Mesenchymal stem cell (in vitro differentiated cells and primary cell): ENCODE results near the gene MED27.

Source experiments
- DNase-seq: peaks from one replicate; pipeline ENCODE4 v3.0.0-alpha.2; 2013
- H2AFZ ChIP-seq: one replicate; pipeline ENCODE4 v1.6.1; 2013; ENCODE audit warnings: low read depth, mild to moderate bottlenecking, control low read depth, inconsistent platforms, low read length, moderate library complexity
- H2AK5ac ChIP-seq: 2 replicates; pipeline ENCODE4 v1.6.1; 2013; ENCODE audit warnings: low read length, moderate library complexity, mild to moderate bottlenecking, inconsistent platforms; ENCODE audit not compliant: severe bottlenecking
- H2BK120ac ChIP-seq: one replicate; pipeline ENCODE4 v1.6.1; 2013; ENCODE audit warnings: low read depth, mild to moderate bottlenecking, inconsistent platforms, low read length, moderate library complexity
- H2BK12ac ChIP-seq, 2 experiments: one replicate each; pipeline ENCODE4 v1.6.1; 2013; ENCODE audit warnings: inconsistent platforms in 2 of 2, low read length in 2 of 2, mild to moderate bottlenecking in 2 of 2, moderate library complexity in 2 of 2, control low read depth in 1 of 2
- H2BK15ac ChIP-seq: one replicate; pipeline ENCODE4 v1.6.1; 2013; ENCODE audit warnings: mild to moderate bottlenecking, low read depth, inconsistent platforms; ENCODE audit not compliant: poor library complexity, severe bottlenecking
- H2BK5ac ChIP-seq: 2 replicates; pipeline ENCODE4 v1.6.1; 2013; ENCODE audit warnings: low read depth, mild to moderate bottlenecking, low read length, control low read depth, inconsistent platforms; ENCODE audit not compliant: poor library complexity, severe bottlenecking
- H3K14ac ChIP-seq, 2 experiments: one replicate each; pipeline ENCODE4 v1.6.1; 2013; ENCODE audit warnings: inconsistent platforms in 2 of 2, low read length in 2 of 2, control low read depth in 1 of 2, mild to moderate bottlenecking in 1 of 2, moderate library complexity in 1 of 2
- H3K18ac ChIP-seq, 2 experiments: one replicate each; pipeline ENCODE4 v1.6.1; 2013; ENCODE audit warnings: inconsistent platforms in 2 of 2, low read length in 2 of 2, control low read depth in 1 of 2, low read depth in 1 of 2, mild to moderate bottlenecking in 1 of 2
- H3K23ac ChIP-seq, 2 experiments: one replicate each; pipeline ENCODE4 v1.6.1; 2013; ENCODE audit warnings: inconsistent platforms in 2 of 2, low read length in 2 of 2, mild to moderate bottlenecking in 2 of 2, moderate library complexity in 2 of 2, control low read depth in 1 of 2
- H3K27ac ChIP-seq: 2 replicates; pipeline ENCODE4 v1.5.1; 2013; ENCODE audit warnings: mild to moderate bottlenecking, moderate library complexity, low read length, control low read depth, inconsistent platforms; ENCODE audit not compliant: poor library complexity, severe bottlenecking
- H3K27me3 ChIP-seq, 2 experiments: 2 replicates each; pipeline versions ENCODE4 v1.6.1 to v1.7.0; 2013; ENCODE audit warnings: low read length in 2 of 2, mild to moderate bottlenecking in 2 of 2, moderate library complexity in 2 of 2, control low read depth in 1 of 2, inconsistent platforms in 1 of 2; ENCODE audit not compliant: control insufficient read depth in 1 of 2, insufficient read depth in 1 of 2
- H3K36me3 ChIP-seq, 2 experiments: 2 replicates each; pipeline versions ENCODE4 v1.6.1 to v1.7.0; 2013; ENCODE audit warnings: low read length in 2 of 2, control low read depth in 1 of 2, inconsistent platforms in 1 of 2, low read depth in 1 of 2, mild to moderate bottlenecking in 1 of 2; ENCODE audit not compliant: insufficient read depth in 2 of 2, control insufficient read depth in 1 of 2
- H3K4ac ChIP-seq, 2 experiments: one replicate each; pipeline ENCODE4 v1.6.1; 2013; ENCODE audit warnings: inconsistent platforms in 2 of 2, low read length in 2 of 2, mild to moderate bottlenecking in 2 of 2, moderate library complexity in 2 of 2, control low read depth in 1 of 2, low read depth in 1 of 2
- H3K4me1 ChIP-seq: 2 replicates; pipeline ENCODE4 v1.6.1; 2013; ENCODE audit warnings: low read depth, low read length, control low read depth; ENCODE audit not compliant: control insufficient read depth, insufficient read depth
- H3K4me2 ChIP-seq: 2 replicates; pipeline ENCODE4 v1.6.1; 2013; ENCODE audit warnings: low read length, mild to moderate bottlenecking, inconsistent platforms; ENCODE audit not compliant: poor library complexity, severe bottlenecking
- H3K4me3 ChIP-seq, 2 experiments: 2 replicates each; pipeline versions ENCODE4 v1.5.1 to v1.7.0; 2013; ENCODE audit warnings: low read length in 2 of 2, mild to moderate bottlenecking in 2 of 2, control low read depth in 1 of 2, low read depth in 1 of 2; ENCODE audit not compliant: insufficient read depth in 1 of 2
- H3K79me1 ChIP-seq: replicated peaks from 2 replicates; pipeline ENCODE4 v1.6.1; 2013; ENCODE audit warnings: mild to moderate bottlenecking, control low read depth, low read length, inconsistent platforms; ENCODE audit not compliant: poor library complexity, severe bottlenecking
- H3K9ac ChIP-seq: 2 replicates; pipeline ENCODE4 v1.7.0; 2013; ENCODE audit warnings: mild to moderate bottlenecking, low read length, moderate library complexity
- H3K9me3 ChIP-seq: 2 replicates; pipeline ENCODE4 v1.7.0; 2013; ENCODE audit warnings: mild to moderate bottlenecking, low read length; ENCODE audit not compliant: control insufficient read depth
- H4K8ac ChIP-seq: one replicate; pipeline ENCODE4 v1.6.1; 2013; ENCODE audit warnings: inconsistent platforms, mild to moderate bottlenecking, low read length, moderate library complexity
- H4K91ac ChIP-seq: one replicate; pipeline ENCODE4 v1.6.1; 2013; ENCODE audit warnings: mild to moderate bottlenecking, low read length, inconsistent platforms
- WGBS: methylation state at CpG from one replicate; pipeline ENCODE4 v1.1.7; 2013; ENCODE audit warnings: mixed read lengths; 5-methylcytosine and 5-hydroxymethylcytosine counted together

MED27 gene

GRCh38 chr9:131833083-131833482 lies 246.6 kb downstream of the MED27 start:
- Histone ChIP-seq H2BK15ac (no peak overlapping the region), H3K18ac (no peak overlapping the region), H4K8ac (no peak overlapping the region), H3K4ac (no peak overlapping the region), H2BK5ac (no peak overlapping the region), H3K4me3 (no peak overlapping the region), H3K4me1 (peaks cover 1% of the 10 kb centered on the region), H3K9me3 (peaks cover 17% of the 10 kb centered on the region), H3K79me1 (no peaks in the 10 kb centered on the region), H2BK12ac (no peak overlapping the region), H3K23ac (no peak overlapping the region), H3K9ac (no peak overlapping the region), H3K27ac (no peak overlapping the region), H2AFZ (no peak overlapping the region), H4K91ac (no peak overlapping the region), H3K4me2 (no peak overlapping the region), H2AK5ac (no peak overlapping the region), H3K36me3 (no peaks in the 10 kb centered on the region), H3K27me3 (peaks cover 12 to 50% of the 10 kb centered on the region in 2 experiments), H3K14ac (no peak overlapping the region), H2BK120ac (no peak overlapping the region)
- 74% methylated on average over 4 of the region's 4 CpGs for WGBS
- DNase-seq = no peak

- Histone ChIP-seq H3K9me3 (peaks cover 17% of the 10 kb centered on the region), H3K27ac (no peak overlapping the region), H3K27me3 (peaks cover 10 to 50% of the 10 kb centered on the region in 2 experiments), H3K23ac (no peak overlapping the region), H3K14ac (no peak overlapping the region), H4K91ac (no peak overlapping the region), H2BK120ac (no peak overlapping the region), H3K4ac (no peak overlapping the region), H2BK15ac (no peak overlapping the region), H3K4me1 (peaks cover 1% of the 10 kb centered on the region), H2BK5ac (no peak overlapping the region), H4K8ac (no peak overlapping the region), H2AK5ac (no peak overlapping the region), H3K9ac (no peak overlapping the region), H3K4me3 (no peak overlapping the region), H3K18ac (no peak overlapping the region), H3K79me1 (no peaks in the 10 kb centered on the region), H2AFZ (no peak overlapping the region), H3K36me3 (no peaks in the 10 kb centered on the region), H3K4me2 (no peak overlapping the region), H2BK12ac (no peak overlapping the region)
- WGBS = 86% methylated on average over 22 of the region's 24 CpGs
- DNase-seq = no peak
These were observed 248.1 kb downstream of the MED27 start for GRCh38 chr9:131831380-131832165.

GRCh38 chr9:131827821-131828369 lies 251.8 kb downstream of the MED27 start:
- WGBS = 77% methylated on average over 21 of the region's 21 CpGs
- no peak overlapping the region for H3K27ac ChIP-seq
- H3K36me3 ChIP-seq = no peaks in the 10 kb centered on the region
- no peak overlapping the region for H2BK120ac ChIP-seq
- H3K9me3 ChIP-seq = peaks cover 7% of the 10 kb centered on the region
- no peak overlapping the region for H2AK5ac ChIP-seq
- no peak overlapping the region for H3K18ac ChIP-seq
- no peak for DNase-seq
- no peak overlapping the region for H4K8ac ChIP-seq
- H3K79me1 ChIP-seq = no peaks in the 10 kb centered on the region
- no peak overlapping the region for H3K9ac ChIP-seq
- H2BK15ac ChIP-seq = no peak overlapping the region
- H3K4me3 ChIP-seq = no peak overlapping the region
- H2BK5ac ChIP-seq = no peak overlapping the region
- H3K4me2 ChIP-seq = no peak overlapping the region
- H3K4me1 ChIP-seq = peaks cover 1% of the 10 kb centered on the region
- H3K23ac ChIP-seq = no peak overlapping the region
- H4K91ac ChIP-seq = no peak overlapping the region
- H3K4ac ChIP-seq = no peak overlapping the region
- peaks cover 30 to 67% of the 10 kb centered on the region in 2 experiments for H3K27me3 ChIP-seq
- H2BK12ac ChIP-seq = no peak overlapping the region
- H3K14ac ChIP-seq = no peak overlapping the region
- no peak overlapping the region for H2AFZ ChIP-seq

- Histone ChIP-seq H4K8ac (no peak overlapping the region), H3K9me3 (peaks cover 4% of the 10 kb centered on the region), H2BK5ac (no peak overlapping the region), H3K27ac (no peak overlapping the region), H3K4me2 (no peak overlapping the region), H3K14ac (no peak overlapping the region), H2AFZ (no peak overlapping the region), H3K4me1 (peaks cover 1% of the 10 kb centered on the region), H3K36me3 (no peaks in the 10 kb centered on the region), H3K27me3 (peaks cover 31 to 72% of the 10 kb centered on the region in 2 experiments), H3K18ac (no peak overlapping the region), H3K4me3 (no peak overlapping the region), H4K91ac (no peak overlapping the region), H2AK5ac (no peak overlapping the region), H3K9ac (no peak overlapping the region), H2BK15ac (no peak overlapping the region), H2BK120ac (no peak overlapping the region), H3K23ac (no peak overlapping the region), H3K4ac (no peak overlapping the region), H2BK12ac (no peak overlapping the region), H3K79me1 (no peaks in the 10 kb centered on the region)
- 87% methylated on average over 9 of the region's 9 CpGs for WGBS
- no peak for DNase-seq
These were observed 252.6 kb downstream of the MED27 start for GRCh38 chr9:131826966-131827525.
